Measurements from ENCODE around the gene CIAO3. TPM values are rescaled to one million over a fixed set of nuclear protein-coding genes. Genes with fewer than 3 reads are reported as not detected.

Gene CIAO3
- polyA plus RNA-seq, 3 donors from 2014 or later: 4.6 to 25.5 (median 17.5) TPM

DNA sequence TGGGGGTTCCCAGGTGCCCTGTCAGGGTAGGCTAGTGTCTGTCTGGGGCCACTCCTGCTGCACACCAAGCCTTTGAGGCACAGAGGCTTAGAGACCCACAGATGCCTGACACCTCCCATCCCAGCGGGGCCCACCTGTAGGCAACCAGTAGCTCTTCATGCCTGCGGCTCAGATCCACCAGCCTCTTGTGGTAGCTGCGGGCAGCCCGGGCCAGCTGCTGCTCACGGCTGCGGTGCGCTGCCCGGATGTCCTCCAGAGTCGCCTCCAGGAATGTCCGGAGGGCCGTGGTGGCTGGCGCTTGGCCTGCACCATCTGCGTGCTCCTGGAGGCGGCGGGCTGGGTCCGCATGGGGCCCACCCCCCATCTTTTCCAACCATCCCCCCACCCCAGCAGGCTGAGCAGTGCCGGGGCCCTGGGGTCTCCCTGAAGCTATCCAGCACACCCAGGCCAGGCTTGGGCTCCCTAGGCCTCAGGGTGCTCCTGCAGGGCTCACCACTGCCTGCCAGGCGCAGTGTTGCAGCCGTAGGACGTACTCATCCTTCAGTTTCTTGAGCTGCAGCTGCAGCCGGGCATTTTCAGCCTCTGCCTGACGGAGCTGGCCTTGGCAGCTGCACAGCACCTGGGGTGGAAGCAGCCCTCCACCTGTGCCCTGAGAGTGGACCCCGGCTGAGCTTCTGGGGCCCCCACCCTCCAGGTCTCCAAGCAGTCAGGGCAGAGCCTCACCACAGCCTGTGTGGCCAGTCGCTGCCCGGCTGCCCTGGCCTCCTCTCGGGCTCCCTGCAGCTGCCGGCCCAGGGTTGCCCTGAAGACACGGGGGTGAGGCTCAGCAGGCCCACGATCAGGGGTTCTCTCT lies 16.4 kb downstream of the CIAO3 start:
- Mint-ChIP-seq H3K4me3 (no peak overlapping the region), H3K4me1 (peaks cover 8 to 10% of the 10 kb centered on the region in 2 donors), H3K27ac (no peak overlapping the region), H3K27me3 (ENCODE audit: low read depth in 3 of 3) (peaks cover 2 to 10% (median 5%) of the 10 kb centered on the region in 3 donors), H3K9me3 (no peaks in the 10 kb centered on the region), H3K36me3 (no peaks in the 10 kb centered on the region)
- no peak for DNase-seq

DNA sequence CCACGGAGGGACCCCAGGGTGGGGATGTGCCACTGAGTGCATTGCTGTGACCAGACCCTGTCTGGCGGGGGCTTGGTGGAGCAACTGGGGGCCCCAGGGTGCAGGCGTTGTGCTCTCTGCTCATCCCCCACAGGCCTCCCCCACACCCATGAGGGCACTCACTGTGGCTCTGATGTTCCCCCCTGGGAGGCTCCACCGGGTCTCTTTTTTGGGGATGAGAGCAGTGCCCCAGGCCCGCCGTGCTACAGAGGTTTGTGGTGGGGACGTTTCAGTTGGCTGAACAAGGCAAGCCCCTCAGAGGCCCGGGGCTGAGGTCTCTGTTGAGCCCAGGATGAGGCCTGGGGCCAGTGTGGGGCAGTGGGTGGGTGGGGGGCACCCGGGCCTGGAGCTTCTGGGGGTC lies 17.1 kb downstream of the CIAO3 start:
- DNase-seq: no peak
- peaks cover 2 to 10% (median 5%) of the 10 kb centered on the region in 3 donors for H3K27me3 Mint-ChIP-seq (ENCODE audit: low read depth in 3 of 3)
- H3K4me1 Mint-ChIP-seq: peaks cover 8 to 17% of the 10 kb centered on the region in 2 donors
- no peaks in the 10 kb centered on the region for H3K9me3 Mint-ChIP-seq
- H3K4me3 Mint-ChIP-seq: no peak overlapping the region
- H3K36me3 Mint-ChIP-seq: no peaks in the 10 kb centered on the region
- H3K27ac Mint-ChIP-seq: no peak overlapping the region

DNA sequence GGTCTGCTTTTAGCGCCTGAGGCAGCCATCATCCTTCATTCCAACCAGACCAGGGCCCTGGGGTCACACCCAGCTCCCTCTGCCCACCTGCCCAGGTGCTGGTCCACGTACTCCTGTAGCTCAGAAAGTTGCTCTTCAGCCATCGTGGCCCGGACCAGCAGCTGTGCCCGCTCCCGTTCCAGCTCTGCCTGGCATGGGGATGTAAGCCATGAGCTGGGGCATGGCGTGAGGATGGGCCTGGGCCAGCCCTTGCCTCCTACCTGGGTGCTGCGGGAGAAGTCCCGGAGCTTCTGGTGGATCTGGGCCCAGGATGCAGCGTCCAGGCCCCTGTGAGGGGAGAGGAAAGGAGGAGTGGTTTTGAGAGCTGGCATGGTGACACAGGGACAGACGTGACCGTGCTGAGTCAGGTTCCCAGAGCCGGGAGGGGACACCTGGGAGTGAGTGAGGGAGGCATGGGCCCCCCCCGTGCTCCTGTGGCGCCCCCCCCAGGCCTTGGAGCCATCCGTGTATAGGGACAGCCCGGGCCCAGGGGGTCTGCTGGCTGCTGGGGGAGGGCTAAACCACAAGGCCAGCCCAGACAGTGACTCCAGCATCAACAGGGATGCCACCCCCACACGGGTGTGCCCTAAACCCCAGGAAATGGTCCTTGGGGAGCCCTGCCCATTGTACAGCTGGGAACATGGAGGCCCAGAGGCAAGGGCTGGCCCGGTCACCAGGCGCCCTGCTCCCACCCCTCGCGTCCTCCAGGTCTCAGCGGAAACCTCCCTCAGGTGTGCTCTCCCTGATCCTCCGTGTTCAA lies 17.8 kb downstream of the CIAO3 start:
- Mint-ChIP-seq H3K4me3 (peak overlapping the region in 2 of 5 donors; percentile 33 to 45), H3K36me3 (no peaks in the 10 kb centered on the region), H3K27me3 (ENCODE audit: low read depth in 3 of 3) (peaks cover 2 to 10% (median 5%) of the 10 kb centered on the region in 3 donors), H3K27ac (peak overlapping the region in 2 of 6 donors; percentile 57 to 59), H3K9me3 (no peaks in the 10 kb centered on the region), H3K4me1 (peaks cover 8 to 18% of the 10 kb centered on the region in 2 donors)
- no peak for DNase-seq

DNA sequence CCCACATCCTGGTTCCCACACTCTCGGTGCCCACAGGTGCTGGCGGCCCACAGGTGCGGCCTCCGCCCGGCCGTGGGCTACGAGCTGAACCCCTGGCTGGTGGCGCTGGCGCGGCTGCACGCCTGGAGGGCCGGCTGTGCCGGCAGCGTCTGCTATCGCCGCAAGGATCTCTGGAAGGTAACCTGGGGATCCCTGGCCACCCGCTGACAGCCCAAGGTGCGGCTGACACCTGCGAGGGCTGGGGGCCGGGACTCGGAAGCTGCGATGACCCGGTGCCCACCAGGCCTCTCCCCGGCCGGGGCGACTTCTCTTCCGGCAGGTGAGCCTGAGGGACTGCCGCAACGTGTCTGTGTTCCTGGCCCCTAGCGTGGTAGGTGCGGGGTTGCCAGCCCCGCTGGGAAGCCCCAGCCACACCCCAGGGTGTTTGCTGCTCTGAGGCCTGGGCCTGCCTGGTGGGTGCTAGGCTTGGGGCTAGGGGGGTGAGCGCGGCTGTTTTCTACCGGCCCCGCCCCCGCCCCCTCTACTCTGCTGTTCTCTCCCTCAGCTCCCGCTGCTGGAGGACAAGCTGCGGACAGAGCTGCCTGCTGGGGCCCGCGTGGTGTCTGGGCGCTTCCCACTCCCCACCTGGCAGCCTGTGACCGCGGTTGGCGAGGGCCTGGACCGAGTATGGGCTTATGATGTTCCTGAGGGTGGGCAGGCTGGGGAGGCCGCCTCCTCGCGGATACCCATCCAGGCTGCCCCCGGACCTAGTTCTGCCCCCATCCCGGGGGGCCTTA lies 18.8 kb downstream of the CIAO3 start:
- no peaks in the 10 kb centered on the region for H3K9me3 Mint-ChIP-seq
- H3K27ac Mint-ChIP-seq: peak overlapping the region in 1 of 6 donors; percentile 43
- H3K4me1 Mint-ChIP-seq: peaks cover 8 to 18% of the 10 kb centered on the region in 2 donors
- H3K27me3 Mint-ChIP-seq (ENCODE audit: low read depth in 3 of 3): peaks cover 2 to 5% (median 5%) of the 10 kb centered on the region in 3 donors
- no peaks in the 10 kb centered on the region for H3K36me3 Mint-ChIP-seq
- H3K4me3 Mint-ChIP-seq: peak overlapping the region; percentile 36 to 70 (median 48)
- DNase-seq: no peak

DNA sequence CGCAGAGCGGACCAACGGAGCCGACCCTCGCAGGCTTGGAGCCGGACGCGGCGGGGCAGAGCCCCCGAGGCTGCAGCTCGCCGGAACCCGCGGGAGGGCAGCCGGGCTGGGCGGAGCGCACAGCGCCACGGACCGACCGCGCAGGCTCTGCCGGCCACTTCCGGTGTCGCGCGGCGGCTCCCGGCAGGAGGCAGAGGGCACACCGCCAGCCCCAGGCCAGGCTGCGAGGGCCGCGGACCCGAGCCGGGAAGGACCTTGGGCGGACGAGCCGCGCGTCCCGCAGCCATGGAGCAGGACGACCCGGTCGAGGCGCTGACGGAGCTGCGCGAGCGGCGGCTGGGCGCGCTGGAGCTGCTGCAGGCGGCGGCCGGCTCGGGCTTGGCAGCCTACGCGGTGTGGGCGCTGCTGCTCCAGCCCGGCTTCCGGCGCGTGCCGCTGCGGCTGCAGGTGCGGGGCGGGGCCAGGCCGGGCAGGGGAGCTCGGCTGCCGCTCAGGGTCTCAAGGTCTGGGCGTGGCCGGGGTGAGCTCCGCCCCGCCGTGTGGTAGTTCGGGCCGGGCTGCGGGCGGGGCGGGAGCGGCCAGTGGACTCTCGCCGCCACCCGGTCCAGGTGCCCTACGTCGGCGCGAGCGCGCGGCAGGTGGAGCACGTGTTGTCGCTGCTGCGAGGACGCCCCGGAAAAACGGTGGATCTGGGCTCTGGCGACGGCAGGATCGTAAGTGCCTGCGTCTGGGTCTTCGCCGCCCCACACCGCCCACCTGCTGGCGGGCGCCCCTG lies 19.6 kb downstream of the CIAO3 start, which contains the start of gene ANTKMT:
TSS of gene ANTKMT (plus strand) at position 157 of the 775 bp plus-strand sequence. CDS start at position 286, 129 bp downstream.
- peaks cover 8 to 20% of the 10 kb centered on the region in 2 donors for H3K4me1 Mint-ChIP-seq
- no peaks in the 10 kb centered on the region for H3K9me3 Mint-ChIP-seq
- peak within 1 kb of the TSS; percentile 82 to 88 (median 85) for H3K4me3 Mint-ChIP-seq
- H3K36me3 Mint-ChIP-seq: no peaks in the 10 kb centered on the region
- peak within 1 kb of the TSS; percentile 51 to 88 (median 80) for H3K27ac Mint-ChIP-seq
- H3K27me3 Mint-ChIP-seq (ENCODE audit: low read depth in 3 of 3): peaks cover 2 to 3% (median 2%) of the 10 kb centered on the region in 3 donors
- peak; percentile 80 to 85 (median 83) for DNase-seq

DNA sequence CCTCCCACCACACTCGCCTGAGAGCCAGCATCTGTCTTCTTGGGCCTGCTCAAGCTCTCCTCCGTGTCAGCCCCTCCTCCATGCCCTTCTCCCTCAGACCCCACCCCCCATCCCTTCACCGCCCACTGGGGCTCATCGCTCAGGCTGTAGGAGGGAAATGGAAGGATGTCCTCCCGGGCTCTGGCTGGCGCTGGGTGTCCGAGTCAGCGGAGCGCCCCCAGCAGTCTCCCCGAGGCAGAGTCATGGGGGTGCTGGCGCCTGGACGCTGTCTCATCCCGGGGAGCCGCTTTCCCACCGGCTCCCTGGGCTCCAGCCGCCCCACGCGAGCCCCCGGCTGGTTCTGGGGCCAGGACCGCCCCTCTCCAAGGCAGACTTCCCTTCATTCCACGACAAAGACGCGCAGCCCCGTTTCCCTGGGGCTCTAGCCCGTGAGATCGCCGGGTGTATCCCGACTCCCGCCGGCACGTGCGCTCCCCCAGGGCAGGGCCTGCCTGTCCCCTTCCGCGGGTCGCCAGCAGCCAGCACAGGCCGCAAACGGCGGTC lies 20.3 kb downstream of the CIAO3 start:
- peaks cover 8 to 21% of the 10 kb centered on the region in 2 donors for H3K4me1 Mint-ChIP-seq
- peaks cover 2 to 5% (median 3%) of the 10 kb centered on the region in 3 donors for H3K27me3 Mint-ChIP-seq (ENCODE audit: low read depth in 3 of 3)
- no peaks in the 10 kb centered on the region for H3K36me3 Mint-ChIP-seq
- peak overlapping the region; percentile 82 to 88 (median 85) for H3K4me3 Mint-ChIP-seq
- H3K9me3 Mint-ChIP-seq: no peaks in the 10 kb centered on the region
- DNase-seq: peak in 2 of 3 donors; percentile 33
- H3K27ac Mint-ChIP-seq: peak overlapping the region; percentile 51 to 88 (median 80)

DNA sequence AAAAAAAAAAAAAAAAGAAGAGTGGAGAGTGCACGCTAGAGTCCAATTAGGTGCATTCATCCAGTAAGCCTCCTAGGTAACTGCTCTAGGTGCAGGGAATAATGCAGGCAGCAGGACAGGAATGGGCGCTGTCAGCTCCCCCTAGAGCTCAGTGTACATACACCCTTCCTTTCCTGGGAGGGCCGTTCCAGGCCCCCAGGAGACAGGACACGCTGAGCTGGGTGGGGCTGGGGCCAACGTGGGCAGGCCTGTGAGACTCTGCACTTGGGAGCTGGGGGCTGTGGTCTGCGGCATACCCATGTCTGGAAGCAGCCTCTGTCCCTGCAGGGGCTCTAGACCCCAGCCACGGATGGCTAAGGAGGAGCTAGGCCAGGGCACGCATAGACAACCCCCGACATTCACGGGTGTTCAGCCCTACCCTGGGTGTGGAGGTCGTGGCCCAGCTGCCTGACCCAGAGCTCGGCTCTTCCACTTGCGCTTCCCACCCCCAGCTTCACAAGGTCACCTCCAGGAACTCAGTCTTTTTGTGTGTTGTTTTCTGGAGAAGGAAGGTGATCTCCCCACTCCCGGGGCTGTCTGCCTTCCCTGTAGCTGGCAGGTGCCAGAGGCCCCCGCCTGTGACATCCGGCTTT lies 20.9 kb downstream of the CIAO3 start:
- no peak for DNase-seq
- H3K9me3 Mint-ChIP-seq: no peaks in the 10 kb centered on the region
- peaks cover 2 to 5% (median 3%) of the 10 kb centered on the region in 3 donors for H3K27me3 Mint-ChIP-seq (ENCODE audit: low read depth in 3 of 3)
- peaks cover 8 to 21% of the 10 kb centered on the region in 2 donors for H3K4me1 Mint-ChIP-seq
- H3K27ac Mint-ChIP-seq: peak overlapping the region; percentile 51 to 88 (median 80)
- peak overlapping the region; percentile 82 to 88 (median 85) for H3K4me3 Mint-ChIP-seq
- no peaks in the 10 kb centered on the region for H3K36me3 Mint-ChIP-seq

DNA sequence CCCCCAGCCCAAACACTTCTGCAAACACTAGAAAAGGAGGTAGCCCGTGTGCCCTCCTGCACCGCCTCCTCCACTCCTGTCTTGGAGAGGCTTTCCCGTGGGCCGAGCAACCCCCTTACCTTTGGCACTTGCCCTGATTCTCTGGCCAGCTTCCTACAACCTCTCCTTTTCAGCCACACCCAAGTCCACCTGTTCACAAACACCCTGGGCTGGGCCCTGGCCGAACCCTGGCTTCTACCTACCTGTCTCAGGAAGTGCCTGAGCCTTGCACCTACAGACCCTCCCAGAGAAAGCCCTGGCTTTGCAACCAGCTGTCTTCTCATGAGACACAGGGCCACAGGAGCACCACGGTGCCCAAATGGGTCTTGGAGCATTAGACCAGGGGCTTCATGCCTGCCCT lies 21.9 kb downstream of the CIAO3 start:
- Mint-ChIP-seq H3K4me1 (peaks cover 8 to 21% of the 10 kb centered on the region in 2 donors), H3K36me3 (no peaks in the 10 kb centered on the region), H3K27ac (peak overlapping the region in 2 of 6 donors; percentile 45 to 83), H3K27me3 (ENCODE audit: low read depth in 3 of 3) (peaks cover 3 to 5% (median 3%) of the 10 kb centered on the region in 3 donors), H3K4me3 (peak overlapping the region; percentile 54 to 88 (median 82)), H3K9me3 (no peaks in the 10 kb centered on the region)
- no peak for DNase-seq

DNA sequence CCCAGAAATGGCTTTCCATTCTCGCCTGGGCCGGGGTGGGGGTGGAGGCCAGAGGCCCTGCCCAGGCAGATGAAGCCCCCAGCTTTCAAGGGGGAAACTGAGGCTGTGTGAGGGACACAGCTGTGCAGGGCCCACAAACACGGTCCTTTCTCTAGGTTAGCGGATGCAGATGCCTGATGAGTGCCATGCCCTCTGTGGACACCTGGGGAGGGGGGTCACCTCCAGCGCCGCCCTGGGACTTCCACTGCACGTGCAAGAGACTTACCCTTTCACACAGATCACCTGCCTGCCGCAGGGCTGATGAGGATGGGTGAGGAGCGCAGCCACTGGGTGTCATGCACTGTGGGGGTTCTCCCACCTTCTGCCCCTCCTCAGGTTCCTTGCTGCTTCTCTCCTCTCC lies 22.4 kb downstream of the CIAO3 start:
- Mint-ChIP-seq H3K4me1 (peaks cover 8 to 21% of the 10 kb centered on the region in 2 donors), H3K9me3 (no peaks in the 10 kb centered on the region), H3K36me3 (no peaks in the 10 kb centered on the region), H3K4me3 (peak overlapping the region in 1 of 5 donors; percentile 7), H3K27ac (no peak overlapping the region), H3K27me3 (ENCODE audit: low read depth in 3 of 3) (peaks cover 3 to 5% (median 4%) of the 10 kb centered on the region in 3 donors)
- no peak for DNase-seq

DNA sequence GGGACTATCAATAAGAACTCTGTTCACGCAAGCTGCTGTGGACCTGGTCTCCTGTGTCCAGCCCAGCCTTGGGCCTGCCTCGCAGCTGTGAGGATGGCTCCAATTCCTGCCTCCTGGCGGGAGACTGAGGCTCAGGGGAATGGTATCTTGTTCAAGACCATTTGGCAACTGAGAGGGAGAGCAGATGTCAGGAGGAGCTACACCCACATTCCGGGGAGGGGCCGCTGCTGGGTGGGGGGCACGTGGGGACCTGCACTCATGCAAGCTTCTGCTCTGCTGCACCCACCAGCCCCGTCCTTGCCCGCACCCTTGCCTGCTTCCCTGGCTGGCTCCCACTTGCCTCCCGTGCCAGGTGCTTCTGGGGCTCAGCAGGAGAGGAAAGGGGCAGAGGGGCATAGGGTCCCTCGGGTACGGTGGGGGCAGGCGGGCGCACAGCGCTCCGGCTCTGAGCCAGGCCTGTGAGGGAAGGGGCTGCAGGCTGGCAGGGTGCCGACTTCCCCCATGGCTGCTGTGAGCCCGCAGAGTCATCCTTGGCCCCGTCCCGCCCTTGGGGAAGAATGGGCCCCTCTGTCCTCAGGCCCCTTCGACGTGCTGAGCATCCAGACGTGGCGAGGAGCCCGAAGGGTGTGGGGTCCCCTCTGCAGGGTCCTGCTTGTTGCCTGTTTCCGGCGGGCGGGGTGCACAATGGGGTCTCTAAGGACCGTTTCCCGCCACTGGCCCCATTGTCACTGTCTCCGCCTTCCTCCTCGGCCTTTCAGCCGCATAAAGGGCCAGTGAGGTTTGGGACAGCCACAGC lies 23.1 kb downstream of the CIAO3 start:
- no peak overlapping the region for H3K27ac Mint-ChIP-seq
- H3K27me3 Mint-ChIP-seq (ENCODE audit: low read depth in 3 of 3): peaks cover 2 to 6% (median 5%) of the 10 kb centered on the region in 3 donors
- no peak overlapping the region for H3K4me3 Mint-ChIP-seq
- no peaks in the 10 kb centered on the region for H3K36me3 Mint-ChIP-seq
- DNase-seq: no peak
- H3K4me1 Mint-ChIP-seq: peaks cover 8 to 22% of the 10 kb centered on the region in 2 donors
- H3K9me3 Mint-ChIP-seq: no peaks in the 10 kb centered on the region

DNA sequence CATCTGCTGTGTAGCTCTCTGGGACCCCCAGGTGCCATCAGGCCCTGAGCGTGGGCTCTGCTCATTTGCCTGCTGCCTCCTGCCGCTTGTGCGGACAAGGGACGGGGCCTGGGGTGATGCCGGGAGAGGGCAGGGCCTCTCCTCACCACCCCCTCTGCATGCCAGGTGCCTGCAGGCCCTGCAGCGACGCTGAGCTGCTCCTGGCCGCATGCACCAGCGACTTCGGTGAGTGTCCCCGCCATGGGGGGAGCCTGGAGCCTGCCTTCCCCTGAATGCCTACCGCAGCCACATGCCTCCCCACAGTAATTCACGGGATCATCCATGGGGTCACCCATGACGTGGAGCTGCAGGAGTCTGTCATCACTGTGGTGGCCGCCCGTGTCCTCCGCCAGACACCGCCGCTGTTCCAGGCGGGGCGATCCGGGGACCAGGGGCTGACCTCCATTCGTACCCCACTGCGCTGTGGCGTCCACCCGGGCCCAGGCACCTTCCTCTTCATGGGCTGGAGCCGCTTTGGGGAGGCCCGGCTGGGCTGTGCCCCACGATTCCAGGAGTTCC lies 23.9 kb downstream of the CIAO3 start:
- Mint-ChIP-seq H3K36me3 (no peaks in the 10 kb centered on the region), H3K4me1 (peaks cover 8 to 21% of the 10 kb centered on the region in 2 donors), H3K9me3 (no peaks in the 10 kb centered on the region), H3K4me3 (peak overlapping the region in 2 of 5 donors; percentile 29 to 76), H3K27me3 (ENCODE audit: low read depth in 3 of 3) (peaks cover 1 to 6% (median 5%) of the 10 kb centered on the region in 3 donors), H3K27ac (no peak overlapping the region)
- DNase-seq: no peak

Measured in immature natural killer cell (primary cell).